A549 (cell line): ENCODE data around the gene NYNRIN.

Experiments
- CTCF ChIP-seq: fragments of >200 bp; sonication (Bioruptor Twin); formaldehyde crosslinking; IDR thresholded peaks from 3 replicates; pipeline ENCODE4 v1.5.1; 2016
- HDAC2 ChIP-seq: fragments of 200-600 bp; sonication (generic); IDR thresholded peaks from 2 replicates; pipeline ENCODE4 v1.6.1; 2016
- KDM1A ChIP-seq: fragments of 200-600 bp; sonication (generic); IDR thresholded peaks from 2 replicates; pipeline ENCODE4 v1.6.1; 2016; ENCODE audit warnings: low read depth, mild to moderate bottlenecking
- USF2 ChIP-seq: fragments of 450-650 bp; IDR thresholded peaks from 2 replicates; pipeline ENCODE4 v1.6.1; 2014; ENCODE audit warnings: antibody characterized with exemption

GRCh38 chr14:24459331-24459730, 60.5 kb downstream of the NYNRIN start:
- TF ChIP-seq CTCF: no peak
- TF ChIP-seq USF2: no peak
- no peak for TF ChIP-seq KDM1A
- no peak for TF ChIP-seq HDAC2
